Testis (tissue), 3 donors: ENCODE measurements around the gene FUCA1. TPM values are rescaled to one million over a fixed set of nuclear protein-coding genes. Genes with fewer than 3 reads are reported as not detected.
A peak's percentile ranks its signal among the peaks of the same experiment; 100 is the strongest.

Experiments used
- DNase-seq: peaks from one replicate; pipeline ENCODE4 v3.0.0-alpha.2; 2019
- H3K27ac ChIP-seq, 2 donors: fragments of 200-600 bp; sonication (generic); one replicate each; pipeline ENCODE4 v1.5.1; 2019
- H3K27me3 ChIP-seq: fragments of 200-600 bp; sonication (generic); one replicate; pipeline ENCODE4 v1.5.1; 2019
- H3K36me3 ChIP-seq: fragments of 200-600 bp; sonication (generic); one replicate; pipeline ENCODE4 v1.5.1; 2017; ENCODE audit warnings: low read depth; ENCODE audit errors: missing control alignments
- H3K4me1 ChIP-seq: fragments of 200-600 bp; sonication (generic); one replicate; pipeline ENCODE4 v1.5.1; 2019
- H3K4me3 ChIP-seq, 2 donors: fragments of 200-600 bp; sonication (generic); one replicate each; pipeline ENCODE4 v1.5.1; 2017 to 2019
- H3K9me3 ChIP-seq: fragments of 200-600 bp; sonication (generic); one replicate; pipeline ENCODE4 v1.5.1; 2017
- CTCF ChIP-seq, 3 experiments: fragments of 450-650 bp in 2 of 3; fragments of 200-600 bp in 1 of 3; sonication (generic) in 1 of 3; IDR thresholded peaks; one replicate each; pipeline ENCODE4 v1.5.1; 2016 to 2019; ENCODE audit warnings: antibody characterized with exemption in 3 of 3, mild to moderate bottlenecking in 2 of 3, moderate library complexity in 1 of 3
- POLR2A ChIP-seq: fragments of 450-650 bp; IDR thresholded peaks from one replicate; pipeline ENCODE4 v1.6.1; 2017; ENCODE audit warnings: antibody characterized with exemption, mild to moderate bottlenecking, moderate library complexity
- WGBS, 2 donors: methylation state at CpG; one replicate each; pipeline ENCODE4 v1.1.5; 2018; 5-methylcytosine and 5-hydroxymethylcytosine counted together
- intact Hi-C: fragments of 100-400 bp; cut with DNase I; formaldehyde crosslinking; loops from one replicate; pipeline ENCODE4 v1.15.1; 2023; ENCODE audit warnings: low total_unique reads
- polyA plus RNA-seq: library from polyadenylated mRNA; stranded (reverse); fragments of 350-450 nt; fragmentation: Illumina TruSeq; extraction: RNeasy Lipid Tissue Mini Kit (QIAGEN cat#74804); gene quantifications from one replicate; pipeline ENCODE4 v1.2.3, GENCODE V29; 2014; ENCODE audit warnings: low read depth, low replicate concordance; ENCODE audit not compliant: insufficient read depth
- total RNA-seq, 2 donors: library from RNA; depleted of rRNA; stranded (reverse); fragments of >200 nt; gene quantifications; one replicate each; pipeline ENCODE4 v1.2.3, GENCODE V29; 2016

Gene FUCA1
- total and polyA plus RNA-seq, 3 donors from 2014 or later: 34.0 to 68.8 (median 41.2) TPM

DNA sequence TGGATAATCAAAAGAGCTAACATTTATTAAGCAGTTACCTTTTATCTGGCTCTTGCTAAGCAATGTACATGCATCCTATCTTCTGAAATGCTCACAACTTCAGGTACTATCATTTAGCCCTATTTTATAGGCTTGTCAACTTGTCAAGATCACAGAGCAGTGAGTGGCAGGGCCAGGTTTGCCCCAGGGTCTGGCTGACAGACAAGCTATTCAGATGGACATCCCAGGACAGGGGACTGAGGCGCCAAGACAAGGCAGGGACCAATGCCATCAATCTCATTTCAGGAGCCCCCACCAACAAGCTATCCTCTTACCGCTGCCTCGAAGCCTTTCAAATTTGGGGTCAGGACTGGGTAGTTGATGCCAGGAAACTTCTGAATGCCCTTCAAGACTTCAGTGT lies 51.7 kb downstream of the FUCA1 start:
- no peak for TF ChIP-seq POLR2A
- no peak for TF ChIP-seq CTCF (IDR thresholded peaks at IDR 0.05)
- no peak for DNase-seq
- Histone ChIP-seq H3K27ac (no peak overlapping the region), H3K4me1 (no peaks in the 10 kb centered on the region), H3K4me3 (no peak overlapping the region), H3K9me3 (no peaks in the 10 kb centered on the region), H3K36me3 (no peaks in the 10 kb centered on the region), H3K27me3 (no peaks in the 10 kb centered on the region)
- intact Hi-C loops: no loop called here
- 93% methylated on average over 3 of the region's 3 CpGs for WGBS, 2 donors

DNA sequence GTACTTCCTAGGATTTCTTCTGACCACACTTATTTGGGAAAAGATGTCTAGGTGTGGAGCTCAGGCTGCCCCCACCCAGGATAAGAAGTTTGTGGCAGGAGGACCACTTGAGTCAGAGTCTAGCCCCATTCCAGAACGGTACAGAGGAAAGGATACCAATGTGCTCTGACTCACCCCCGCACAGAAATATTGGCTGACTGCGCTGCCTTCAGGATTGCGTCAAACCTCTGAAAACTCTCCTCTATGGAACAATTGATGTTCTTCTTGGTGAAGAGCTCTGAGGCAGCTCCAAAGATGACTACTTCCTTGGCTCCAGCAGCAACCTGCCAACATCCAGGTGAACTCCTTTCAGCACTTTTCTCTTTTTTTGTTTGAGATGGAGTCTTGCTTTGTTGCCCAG lies 54.1 kb downstream of the FUCA1 start:
- Histone ChIP-seq H3K36me3 (no peaks in the 10 kb centered on the region), H3K4me1 (peaks cover 10% of the 10 kb centered on the region), H3K4me3 (no peak overlapping the region), H3K9me3 (no peaks in the 10 kb centered on the region), H3K27me3 (no peaks in the 10 kb centered on the region), H3K27ac (no peak overlapping the region)
- 87 to 92% methylated on average over 4 of the region's 4 CpGs for WGBS, 2 donors
- TF ChIP-seq POLR2A: no peak
- no peak for TF ChIP-seq CTCF (IDR thresholded peaks at IDR 0.05)
- intact Hi-C loops: no loop called here
- no peak for DNase-seq

DNA sequence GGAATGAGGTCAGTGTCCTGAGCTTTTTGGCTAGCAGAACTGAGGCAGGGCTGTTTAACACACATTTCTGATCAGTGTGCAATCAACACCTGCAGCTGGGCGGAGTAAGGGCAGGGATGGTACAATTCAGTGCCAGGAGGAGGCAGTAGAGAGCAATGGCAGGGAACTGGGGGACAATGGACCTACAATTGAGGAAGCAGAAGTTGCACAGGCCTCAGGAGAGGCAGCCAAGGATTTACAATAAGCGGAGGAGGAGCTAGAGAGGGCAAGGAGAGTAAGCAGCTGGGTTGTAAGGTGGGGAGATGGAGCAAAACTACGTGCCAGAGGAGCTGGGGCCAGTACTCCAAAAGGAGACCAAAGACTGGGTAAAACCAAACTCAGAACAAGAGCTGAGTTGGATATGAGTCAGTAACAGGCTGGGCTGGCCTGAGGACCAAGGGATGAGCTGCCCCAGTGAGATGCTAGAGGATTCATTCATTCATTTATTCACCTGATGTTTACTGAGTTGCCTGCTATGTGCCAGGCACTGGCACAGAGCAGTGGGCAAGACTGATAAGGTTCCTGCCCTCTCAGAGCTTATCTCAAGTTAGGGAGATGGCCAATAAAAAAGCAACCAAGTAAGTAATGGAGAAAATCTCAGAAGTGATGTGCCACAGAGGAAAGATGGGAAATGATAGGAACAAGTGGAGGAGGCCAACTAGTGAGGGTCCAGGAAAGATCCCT lies 57.1 kb downstream of the FUCA1 start:
- H3K4me3 ChIP-seq: no peak overlapping the region
- intact Hi-C loops: no loop called here
- DNase-seq: no peak
- H3K27me3 ChIP-seq: no peaks in the 10 kb centered on the region
- TF ChIP-seq CTCF (IDR thresholded peaks at IDR 0.05): peak in 2 of 3 experiments; percentile 49 to 57
- TF ChIP-seq POLR2A: no peak
- no peak overlapping the region for H3K27ac ChIP-seq
- H3K9me3 ChIP-seq: no peaks in the 10 kb centered on the region
- no peaks in the 10 kb centered on the region for H3K36me3 ChIP-seq
- peaks cover 10% of the 10 kb centered on the region for H3K4me1 ChIP-seq
- 72 to 85% methylated on average over 3 of the region's 3 CpGs for WGBS, 2 donors

DNA sequence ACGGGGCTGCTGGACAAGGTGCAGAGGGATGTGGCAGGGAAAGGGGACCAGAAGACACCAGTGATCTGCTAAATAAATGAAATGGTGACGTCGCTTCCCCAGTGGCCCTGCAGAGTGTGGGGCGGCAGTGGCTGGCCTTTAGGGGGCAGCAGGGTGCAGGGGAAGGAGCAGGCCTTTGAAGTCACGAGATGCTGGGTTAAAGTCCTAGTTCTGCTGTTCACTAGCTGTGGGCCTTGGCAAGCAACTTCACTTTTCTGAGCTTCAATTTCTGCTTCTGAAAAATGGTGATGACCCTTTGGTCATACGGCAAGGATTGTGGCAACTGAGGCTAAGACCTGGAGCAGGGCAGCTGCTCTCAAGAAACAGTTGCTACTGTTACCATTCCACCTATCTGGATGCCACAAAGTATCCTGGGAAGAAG lies 58.3 kb downstream of the FUCA1 start:
- WGBS, 2 donors: 47 to 56% methylated on average over 6 of the region's 6 CpGs
- Histone ChIP-seq H3K4me1 (peaks cover 10% of the 10 kb centered on the region), H3K27me3 (no peaks in the 10 kb centered on the region), H3K27ac (no peak overlapping the region), H3K36me3 (no peaks in the 10 kb centered on the region), H3K4me3 (no peak overlapping the region), H3K9me3 (no peaks in the 10 kb centered on the region)
- intact Hi-C loops: no loop called here
- TF ChIP-seq POLR2A: no peak
- peak; percentile 38 to 60 (median 47) for TF ChIP-seq CTCF (IDR thresholded peaks at IDR 0.05)
- DNase-seq: peak; percentile 70

DNA sequence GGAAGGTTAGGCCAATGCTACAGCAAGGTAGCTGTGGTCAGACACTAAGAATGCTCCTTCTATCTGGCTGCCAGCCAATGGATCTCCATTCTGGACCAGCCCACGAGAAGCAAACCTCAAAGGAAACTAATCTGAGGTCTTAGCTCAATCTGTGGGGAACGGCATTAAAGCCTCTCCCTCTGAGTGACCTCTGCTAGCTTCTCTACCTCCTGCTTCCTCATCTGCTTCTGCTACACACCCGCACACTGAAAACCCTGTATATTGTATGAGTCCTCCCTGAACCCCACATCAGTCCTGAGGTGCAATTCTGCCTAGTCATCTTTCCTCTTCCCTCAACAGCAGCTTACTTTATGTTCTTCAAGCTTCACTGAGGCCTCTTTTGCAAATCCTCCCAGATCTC lies 60.6 kb downstream of the FUCA1 start:
- Histone ChIP-seq H3K27ac (no peak overlapping the region), H3K9me3 (no peaks in the 10 kb centered on the region), H3K4me3 (no peak overlapping the region), H3K36me3 (no peaks in the 10 kb centered on the region), H3K27me3 (no peaks in the 10 kb centered on the region), H3K4me1 (peaks cover 18% of the 10 kb centered on the region)
- no peak for TF ChIP-seq POLR2A
- TF ChIP-seq CTCF (IDR thresholded peaks at IDR 0.05): no peak
- 69 to 74% methylated on average over 3 of the region's 3 CpGs for WGBS, 2 donors
- no peak for DNase-seq
- intact Hi-C loops: no loop called here
